ENCODE results near the gene MAGIX.

Gene MAGIX

GRCh38 chrX:49208399-49208798 is 45.8 kb downstream of the MAGIX start:
- DNase-seq: no peak

DNA sequence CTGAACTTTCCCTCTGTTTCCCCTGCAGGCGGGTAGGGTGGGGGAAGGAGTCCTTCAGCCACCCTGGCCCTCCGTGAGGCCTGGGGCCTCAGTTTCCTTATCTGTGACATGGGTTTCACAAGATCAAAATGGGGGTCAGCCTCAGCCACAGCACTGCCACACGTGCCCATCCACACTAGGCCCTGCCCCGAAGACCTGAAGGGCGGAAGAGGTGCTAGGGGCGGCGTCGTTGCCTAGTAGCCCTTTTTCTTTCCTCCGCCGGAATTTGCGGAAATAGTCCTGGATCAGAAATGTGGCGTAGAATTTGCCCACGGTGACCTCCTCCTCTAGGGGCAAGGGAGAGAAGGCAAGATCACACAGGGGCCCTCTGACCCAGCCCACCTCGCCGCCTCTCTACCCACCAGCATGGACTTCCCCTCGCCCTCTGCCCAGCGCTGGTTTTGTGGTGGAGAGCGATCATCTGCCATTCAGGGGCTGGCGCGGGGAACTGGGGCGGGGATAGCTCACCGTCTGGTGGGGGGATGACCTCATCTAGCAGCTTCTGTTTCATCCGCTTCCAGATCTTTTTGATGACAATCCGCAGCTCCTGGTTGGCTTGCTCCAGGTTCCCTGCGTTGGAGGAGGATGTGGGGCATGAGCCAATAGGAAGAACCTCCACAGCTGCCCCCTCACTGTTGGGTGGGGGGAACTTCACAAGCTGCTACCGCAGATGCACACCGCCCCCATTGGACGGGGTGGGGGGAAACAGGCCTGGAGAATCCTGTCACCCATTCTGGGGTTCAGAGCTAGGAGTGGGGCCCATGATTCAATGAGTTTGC is 47.1 kb downstream of the MAGIX start:
- DNase-seq: no peak

DNA sequence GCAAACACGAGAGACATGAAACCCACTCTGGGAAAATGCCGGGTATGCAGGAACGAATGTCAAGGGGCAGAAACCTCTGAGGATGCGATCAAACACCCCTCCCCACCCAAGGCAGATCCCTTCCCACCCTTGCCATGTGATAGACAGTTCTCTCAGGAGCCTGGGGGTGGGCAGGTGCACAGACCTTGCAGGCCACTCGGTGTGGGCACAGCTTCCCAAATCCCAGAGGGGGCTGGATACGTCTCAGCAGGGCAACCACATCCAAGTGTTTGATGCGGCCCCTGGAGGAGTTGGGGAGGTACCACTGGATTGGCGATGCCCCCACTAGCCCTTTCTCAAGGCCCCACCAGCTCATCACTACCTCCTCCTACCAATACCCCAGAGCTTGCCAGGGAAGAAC is 47.8 kb downstream of the MAGIX start:
- DNase-seq: no peak

GRCh38 chrX:49211074-49211473 is 48.5 kb downstream of the MAGIX start:
- DNase-seq: no peak

DNA sequence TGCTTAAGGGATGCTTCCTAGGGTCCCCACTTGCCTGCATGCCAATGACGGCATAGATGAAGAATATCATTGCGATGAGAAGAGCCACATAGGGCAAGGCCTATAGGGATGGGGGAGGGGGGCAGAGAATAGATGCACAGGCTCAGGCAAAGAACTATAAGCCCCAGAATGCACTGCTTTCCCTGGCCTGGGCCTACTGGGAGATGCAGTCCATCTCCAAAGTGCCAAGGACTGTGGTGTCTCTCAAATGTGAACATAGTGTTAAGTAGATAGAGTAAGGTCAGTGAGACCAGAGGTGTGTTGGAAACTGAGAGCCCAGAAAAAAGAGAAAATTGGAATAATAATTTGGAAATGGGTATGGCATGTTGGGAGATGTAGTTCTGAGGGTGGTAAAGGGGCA is 49.7 kb downstream of the MAGIX start:
- no peak for DNase-seq

DNA sequence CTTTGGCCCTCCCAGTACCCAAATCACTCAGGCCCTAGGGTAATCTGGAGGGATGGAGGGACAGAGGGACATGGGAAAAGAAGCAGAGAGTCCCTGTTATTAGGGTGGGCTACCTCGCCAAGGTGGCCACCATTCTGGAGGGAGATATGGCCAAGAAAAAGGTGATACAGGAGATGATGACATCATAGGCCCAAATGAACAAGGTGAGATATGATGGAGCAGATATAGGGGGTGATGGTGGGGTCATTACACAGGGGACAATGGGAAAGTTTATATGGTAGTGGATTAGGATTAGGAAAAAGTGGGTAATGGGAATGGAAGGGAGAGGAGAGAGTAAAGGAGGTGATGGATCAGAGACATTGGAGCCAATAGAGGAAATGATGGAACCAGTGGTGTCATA is 50.3 kb downstream of the MAGIX start:
- DNase-seq: no peak

- no peak for DNase-seq
Observed at GRCh38 chrX:49214416-49214815, 51.9 kb downstream of the MAGIX start.

GRCh38 chrX:49214996-49215526 is 52.5 kb downstream of the MAGIX start:
- DNase-seq: no peak

Measured in activated CD4-positive, alpha-beta T cell treated with anti-CD3 and anti-CD28 coated beads, Interleukin-10, Interleukin-2, amounts not matched to agents 100 ng/mL and 50 ng/mL, durations not matched to agents 16 hours and 8 hours (primary cell).